H9 (cell line): ENCODE measurements around the gene FAM43A. TPM values are rescaled to one million over a fixed set of nuclear protein-coding genes. Genes with fewer than 3 reads are reported as not detected.
A peak's percentile ranks its signal among the peaks of the same experiment; 100 is the strongest.

Experiments
- DNase-seq: peaks from one replicate; pipeline ENCODE4 v3.0.0-alpha.2; 2017
- H2AFZ ChIP-seq: one replicate; pipeline ENCODE4 v1.6.1; 2013; ENCODE audit warnings: mild to moderate bottlenecking, low read length, control low read depth, moderate library complexity
- H2AK5ac ChIP-seq: 2 replicates; pipeline ENCODE4 v1.6.1; 2013; ENCODE audit warnings: low read length, control low read depth, mixed read lengths; ENCODE audit not compliant: insufficient read length
- H2BK120ac ChIP-seq: one replicate; pipeline ENCODE4 v1.6.1; 2013; ENCODE audit warnings: low read depth, mild to moderate bottlenecking, low read length, control low read depth, inconsistent platforms; ENCODE audit not compliant: poor library complexity, severe bottlenecking
- H2BK12ac ChIP-seq: 2 replicates; pipeline ENCODE4 v1.6.1; 2013; ENCODE audit warnings: low read length, control low read depth, mixed read lengths, low read depth; ENCODE audit not compliant: insufficient read length
- H2BK15ac ChIP-seq: 2 replicates; pipeline ENCODE4 v1.6.1; 2013; ENCODE audit warnings: low read depth, low read length, control low read depth
- H2BK20ac ChIP-seq: one replicate; pipeline ENCODE4 v1.6.1; 2013; ENCODE audit warnings: low read depth, mild to moderate bottlenecking, low read length, control low read depth, inconsistent platforms; ENCODE audit not compliant: poor library complexity, severe bottlenecking
- H2BK5ac ChIP-seq: 2 replicates; pipeline ENCODE4 v1.6.1; 2013; ENCODE audit warnings: low read length, control low read depth, mixed read lengths; ENCODE audit not compliant: insufficient read length
- H3K14ac ChIP-seq: 2 replicates; pipeline ENCODE4 v1.6.1; 2013; ENCODE audit warnings: low read length, control low read depth; ENCODE audit not compliant: insufficient read depth
- H3K18ac ChIP-seq: 2 replicates; pipeline ENCODE4 v1.6.1; 2013; ENCODE audit warnings: low read depth, mild to moderate bottlenecking, mixed read lengths, low read length, control low read depth; ENCODE audit not compliant: insufficient read length
- H3K23ac ChIP-seq: 2 replicates; pipeline ENCODE4 v1.6.1; 2013; ENCODE audit warnings: low read length, control low read depth, mixed read lengths, low read depth; ENCODE audit not compliant: insufficient read length
- H3K23me2 ChIP-seq: 2 replicates; pipeline ENCODE4 v1.6.1; 2013; ENCODE audit warnings: low read depth, mild to moderate bottlenecking, mixed read lengths, low read length, control low read depth; ENCODE audit not compliant: insufficient read length, poor library complexity, severe bottlenecking
- H3K27ac ChIP-seq: 2 replicates; pipeline ENCODE4 v1.5.1; 2013; ENCODE audit warnings: low read length, control low read depth, mixed read lengths, low read depth; ENCODE audit not compliant: insufficient read length
- H3K27me3 ChIP-seq: 2 replicates; pipeline ENCODE4 v1.6.1; 2013; ENCODE audit warnings: low read length, control low read depth, inconsistent platforms; ENCODE audit not compliant: insufficient read depth
- H3K4ac ChIP-seq: 2 replicates; pipeline ENCODE4 v1.6.1; 2013; ENCODE audit warnings: low read depth, mild to moderate bottlenecking, control low read depth, inconsistent platforms, low read length, moderate library complexity
- H3K4me1 ChIP-seq: 2 replicates; pipeline ENCODE4 v1.6.1; 2013; ENCODE audit warnings: low read length, control low read depth, inconsistent platforms; ENCODE audit not compliant: insufficient read depth
- H3K4me2 ChIP-seq: 2 replicates; pipeline ENCODE4 v1.6.1; 2013; ENCODE audit warnings: low read length, control low read depth, mixed read lengths; ENCODE audit not compliant: insufficient read length, insufficient read depth
- H3K56ac ChIP-seq: 2 replicates; pipeline ENCODE4 v1.6.1; 2013; ENCODE audit warnings: low read depth, mild to moderate bottlenecking, mixed read lengths, low read length, control low read depth; ENCODE audit not compliant: insufficient read length
- H3K79me1 ChIP-seq: 2 replicates; pipeline ENCODE4 v1.6.1; 2013; ENCODE audit warnings: low read depth, mild to moderate bottlenecking, moderate library complexity, low read length, control low read depth, inconsistent platforms; ENCODE audit not compliant: insufficient read depth, poor library complexity, severe bottlenecking
- H3K79me2 ChIP-seq: 2 replicates; pipeline ENCODE4 v1.6.1; 2013; ENCODE audit warnings: low read length, control low read depth, inconsistent platforms; ENCODE audit not compliant: insufficient read depth
- H3K9ac ChIP-seq: 2 replicates; pipeline ENCODE4 v1.6.1; 2013; ENCODE audit warnings: low read length, control low read depth, mixed read lengths; ENCODE audit not compliant: insufficient read length; ENCODE audit errors: extremely low read depth
- H3K9me3 ChIP-seq: one replicate; pipeline ENCODE4 v1.6.1; 2013; ENCODE audit warnings: low read depth, low read length, inconsistent platforms; ENCODE audit not compliant: control insufficient read depth
- H3T11ph ChIP-seq: one replicate; pipeline ENCODE4 v1.6.1; 2013; ENCODE audit warnings: mild to moderate bottlenecking, low read length, control low read depth, inconsistent platforms
- H4K20me1 ChIP-seq: one replicate; pipeline ENCODE4 v1.6.1; 2013; ENCODE audit not compliant: control insufficient read depth, insufficient read length, insufficient read depth
- H4K5ac ChIP-seq: 2 replicates; pipeline ENCODE4 v1.6.1; 2013; ENCODE audit warnings: low read depth, mild to moderate bottlenecking, mixed read lengths, low read length, control low read depth; ENCODE audit not compliant: insufficient read length
- H4K8ac ChIP-seq: replicated peaks from 2 replicates; pipeline ENCODE4 v1.6.1; 2013; ENCODE audit warnings: low read length, control low read depth, mixed read lengths, low read depth; ENCODE audit not compliant: insufficient read length
- H4K91ac ChIP-seq: 2 replicates; pipeline ENCODE4 v1.6.1; 2013; ENCODE audit warnings: low read depth, mild to moderate bottlenecking, moderate library complexity, mixed read lengths, low read length, control low read depth; ENCODE audit not compliant: insufficient read length
- H3K27ac Mint-ChIP-seq, 3 experiments: 2 replicates in 2 of 3; 3 replicates in 1 of 3; pipeline ENCODE4 v1.8.0; 2020 to 2021; ENCODE audit warnings: mixed read lengths in 3 of 3, mild to moderate bottlenecking in 1 of 3, moderate library complexity in 1 of 3
- H3K27me3 Mint-ChIP-seq: 2 replicates; pipeline ENCODE4 v1.8.0; 2021; ENCODE audit warnings: low read depth, mild to moderate bottlenecking, moderate library complexity, mixed read lengths
- H3K36me3 Mint-ChIP-seq, 3 experiments: 2 replicates in 2 of 3; 3 replicates in 1 of 3; pipeline ENCODE4 v1.8.0; 2020 to 2021; ENCODE audit warnings: low read depth in 3 of 3, mixed read lengths in 3 of 3; ENCODE audit not compliant: insufficient read depth in 1 of 3
- H3K4me1 Mint-ChIP-seq, 2 experiments: 2 replicates each; pipeline ENCODE4 v1.8.0; 2020; ENCODE audit warnings: mixed read lengths in 2 of 2
- H3K4me3 Mint-ChIP-seq, 2 experiments: 2 replicates in 1 of 2; 3 replicates in 1 of 2; pipeline ENCODE4 v1.8.0; 2020 to 2021; ENCODE audit warnings: mild to moderate bottlenecking in 2 of 2, mixed read lengths in 2 of 2, moderate library complexity in 1 of 2
- H3K9me3 Mint-ChIP-seq, 2 experiments: 2 replicates in 1 of 2; 3 replicates in 1 of 2; pipeline ENCODE4 v1.8.0; 2020; ENCODE audit warnings: mild to moderate bottlenecking in 2 of 2, mixed read lengths in 2 of 2, moderate library complexity in 1 of 2
- CTCF ChIP-seq: fragments of 200-600 bp; sonication (generic); conservative IDR thresholded peaks from 3 replicates; pipeline ENCODE4 v1.8.0; 2021; ENCODE audit warnings: antibody characterized with exemption, mild to moderate bottlenecking
- WGBS: extraction: QIAGEN DNeasy Blood & Tissue Kit; methylation state at CpG from one replicate; pipeline ENCODE4 v1.1.7; 2013; ENCODE audit warnings: missing lambda C conversion rate, low lambda C conversion rate, mixed read lengths; ENCODE audit not compliant: insufficient read length; ENCODE audit errors: extremely low coverage; 5-methylcytosine and 5-hydroxymethylcytosine counted together
- total RNA-seq: library from RNA; stranded (reverse); gene quantifications from 2 replicates; pipeline ENCODE4 v1.2.1, GENCODE V29; 2021

FAM43A gene
- total RNA-seq, 1 experiment from 2014 or later, result 2.7 TPM

DNA sequence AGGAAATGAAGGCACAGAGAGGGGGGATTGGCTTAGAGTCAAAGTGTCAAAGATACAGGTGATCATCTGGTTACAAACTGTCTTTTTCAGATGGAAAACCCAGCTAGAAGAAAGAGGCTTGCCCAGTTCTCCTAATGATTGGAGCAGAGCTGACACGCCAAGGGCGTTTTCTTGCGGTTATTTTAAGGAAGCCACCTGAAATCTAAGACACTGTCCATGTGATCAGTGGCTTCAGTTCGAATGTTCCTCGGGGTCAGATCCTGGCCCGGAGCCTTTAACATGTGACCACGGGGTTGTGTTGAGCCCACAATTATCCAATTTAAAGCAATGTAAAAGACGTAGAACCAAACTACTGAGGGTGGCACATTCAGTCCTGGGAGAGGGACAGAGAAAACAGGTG is 19.5 kb downstream of the FAM43A start:
- Histone ChIP-seq H3T11ph (no peak overlapping the region), H3K18ac (no peak overlapping the region), H3K23ac (no peak overlapping the region), H4K91ac (no peak overlapping the region), H3K14ac (no peak overlapping the region), H3K9me3 (no peaks in the 10 kb centered on the region), H4K20me1 (no peaks in the 10 kb centered on the region), H2BK20ac (no peak overlapping the region), H2BK15ac (no peak overlapping the region), H3K79me2 (no peaks in the 10 kb centered on the region), H3K23me2 (no peaks in the 10 kb centered on the region), H3K4me2 (no peak overlapping the region), H2AFZ (no peak overlapping the region), H3K4ac (no peak overlapping the region), H3K27ac (no peak overlapping the region), H3K4me1 (peaks cover 6% of the 10 kb centered on the region), H2AK5ac (no peak overlapping the region), H3K79me1 (no peaks in the 10 kb centered on the region), H4K8ac (no peak overlapping the region), H2BK120ac (no peak overlapping the region), H2BK5ac (no peak overlapping the region), H2BK12ac (no peak overlapping the region), H3K9ac (no peak overlapping the region), H3K27me3 (no peaks in the 10 kb centered on the region), H3K56ac (no peak overlapping the region), H4K5ac (no peak overlapping the region)
- no peak for TF ChIP-seq CTCF
- Mint-ChIP-seq H3K4me3 (no peak overlapping the region), H3K27ac (peak overlapping the region in 1 of 3 experiments; percentile 83; a peak in 1 of 7 replicates), H3K4me1 (peaks cover 15 to 24% of the 10 kb centered on the region in 2 experiments), H3K27me3 (peaks cover 7% of the 10 kb centered on the region), H3K36me3 (no peaks in the 10 kb centered on the region), H3K9me3 (no peaks in the 10 kb centered on the region; a peak in 1 of 5 replicates)
- DNase-seq, result no peak
- no CpG with 5 or more reads among the region's 8 CpGs for WGBS
